ENCODE data around the gene RAB13. TPM values are rescaled to one million over a fixed set of nuclear protein-coding genes. Genes with fewer than 3 reads are reported as not detected.

The RAB13 gene
- polyA plus RNA-seq, 4 donors = 155 to 169 (median 160) TPM

GRCh38 chr1:153978274-153978909, 7.7 kb downstream of the RAB13 start:
- DNase-seq (ENCODE audit: low read depth in 4 of 4, low spot score in 3 of 4) = no peak

DNA sequence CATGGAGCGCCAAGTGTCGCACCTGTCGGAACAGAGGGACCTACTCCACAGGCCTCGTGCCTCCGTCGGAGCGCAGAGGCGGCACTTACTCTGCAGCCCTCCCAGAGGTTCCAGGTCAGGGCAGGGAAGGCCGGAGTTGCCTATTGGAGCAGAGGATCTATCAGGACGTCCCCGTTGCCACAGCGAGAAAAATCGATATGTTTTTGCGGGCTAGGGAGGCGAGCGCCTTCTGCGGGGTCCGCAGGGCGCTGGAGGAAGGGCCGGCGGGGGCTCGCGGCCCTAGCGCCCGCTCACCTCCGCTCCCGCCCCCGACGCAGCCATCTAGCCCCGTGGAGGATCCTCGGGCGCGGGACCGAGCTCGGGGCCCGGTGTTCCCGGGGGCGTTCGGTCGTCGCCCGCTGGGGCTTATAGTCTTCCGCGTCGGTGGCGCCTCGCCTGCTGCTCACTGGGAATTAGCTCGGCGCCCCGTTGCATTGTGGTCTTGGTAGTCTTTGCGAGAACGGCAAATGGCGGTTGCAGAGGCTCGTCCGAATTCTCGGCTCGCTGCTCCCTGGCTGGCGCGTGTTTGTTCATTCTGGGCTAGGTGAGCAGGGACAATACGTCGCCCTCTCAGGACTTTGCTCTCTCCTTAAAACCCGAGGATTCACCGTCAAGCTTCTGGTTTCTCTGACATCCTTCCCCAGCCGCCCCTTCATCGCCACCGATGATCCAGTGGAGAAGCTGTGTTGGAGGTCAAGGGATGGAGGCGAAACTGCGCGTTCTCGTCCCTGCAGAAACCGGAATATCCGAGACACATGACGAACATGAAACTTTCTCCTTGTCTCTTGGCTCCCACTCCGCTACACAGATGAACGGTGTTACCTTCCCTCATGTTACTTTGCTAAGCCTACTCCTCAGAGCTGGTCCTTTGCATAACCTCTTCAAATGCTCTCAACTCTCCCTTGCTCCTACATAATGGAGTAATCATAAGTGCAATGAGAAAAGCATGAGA, 8.6 kb downstream of the RAB13 start, which contains the start of gene JTB:
JTB (minus strand) TSS at position 425 of the 991 bp plus-strand sequence; CDS start at position 3, 422 bp downstream.
- peak in 2 of 4 donors; percentile 76 to 77 for DNase-seq (ENCODE audit: low read depth in 4 of 4, low spot score in 3 of 4)

DNA sequence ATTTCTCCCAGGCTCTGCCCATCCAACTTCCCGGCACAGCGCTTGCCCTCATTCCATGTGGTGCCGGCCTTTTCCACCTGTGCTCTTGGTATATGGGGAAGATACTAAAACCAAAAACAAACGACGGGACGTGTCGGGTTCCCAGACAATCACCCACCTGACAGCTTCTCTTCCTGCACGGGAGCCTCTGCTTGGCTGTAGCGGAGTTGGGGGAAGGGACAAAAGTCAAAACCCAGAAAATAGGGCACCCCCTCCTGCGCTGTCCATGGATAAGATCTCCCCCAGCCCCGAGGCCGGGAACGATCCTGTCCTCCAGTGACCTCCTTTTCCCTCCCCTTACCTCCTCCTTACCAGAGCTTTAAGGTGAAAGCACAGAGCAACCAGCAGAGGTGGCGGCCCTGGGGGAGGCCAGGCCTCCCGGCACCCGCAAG, 9.3 kb downstream of the RAB13 start:
- DNase-seq (ENCODE audit: low read depth in 4 of 4, low spot score in 3 of 4) = no peak

- no peak for DNase-seq (ENCODE audit: low read depth in 4 of 4, low spot score in 3 of 4)
These were observed 12.6 kb downstream of the RAB13 start for GRCh38 chr1:153973525-153973924.

- DNase-seq (ENCODE audit: low read depth in 4 of 4, low spot score in 3 of 4) = no peak
These were observed 13.1 kb downstream of the RAB13 start for GRCh38 chr1:153973071-153973470.

DNA sequence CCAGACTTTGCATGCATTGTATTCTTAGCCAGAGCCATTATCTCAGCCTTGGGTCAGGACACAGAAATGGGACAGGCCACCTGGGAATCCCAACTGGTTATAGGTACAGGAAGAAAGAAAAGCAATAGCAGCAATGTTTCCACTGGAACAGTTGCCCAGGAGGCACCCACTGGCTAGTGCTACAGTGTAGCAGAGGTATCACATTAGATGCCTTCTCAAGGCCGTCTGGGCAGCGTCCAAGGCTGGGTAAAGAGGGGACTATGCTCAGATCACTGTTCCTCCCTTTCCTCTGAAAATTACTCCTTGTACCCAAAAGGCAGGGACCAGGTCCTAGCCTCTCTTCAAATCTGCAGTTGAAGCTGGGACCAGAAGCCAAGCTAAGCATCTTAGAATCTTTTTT, 15.8 kb downstream of the RAB13 start:
- DNase-seq (ENCODE audit: low read depth in 4 of 4, low spot score in 3 of 4) = no peak

GRCh38 chr1:153968972-153969371, 17.2 kb downstream of the RAB13 start:
- DNase-seq (ENCODE audit: low read depth in 4 of 4, low spot score in 3 of 4) = no peak

DNA sequence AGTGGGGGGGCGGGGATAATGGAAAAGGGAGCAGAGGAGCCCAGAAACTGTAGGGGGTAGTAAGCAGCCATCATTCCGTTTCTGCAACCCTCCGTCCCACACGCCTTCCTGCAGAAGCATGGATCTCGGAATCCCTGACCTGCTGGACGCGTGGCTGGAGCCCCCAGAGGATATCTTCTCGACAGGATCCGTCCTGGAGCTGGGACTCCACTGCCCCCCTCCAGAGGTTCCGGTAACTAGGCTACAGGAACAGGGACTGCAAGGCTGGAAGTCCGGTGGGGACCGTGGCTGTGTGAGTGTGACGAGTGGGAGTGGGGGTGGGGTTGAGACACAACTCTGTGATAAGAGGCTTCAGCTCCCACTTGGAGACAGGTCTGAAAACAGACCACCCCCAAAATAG, 17.7 kb downstream of the RAB13 start:
- DNase-seq (ENCODE audit: low read depth in 4 of 4, low spot score in 3 of 4) = no peak

DNA sequence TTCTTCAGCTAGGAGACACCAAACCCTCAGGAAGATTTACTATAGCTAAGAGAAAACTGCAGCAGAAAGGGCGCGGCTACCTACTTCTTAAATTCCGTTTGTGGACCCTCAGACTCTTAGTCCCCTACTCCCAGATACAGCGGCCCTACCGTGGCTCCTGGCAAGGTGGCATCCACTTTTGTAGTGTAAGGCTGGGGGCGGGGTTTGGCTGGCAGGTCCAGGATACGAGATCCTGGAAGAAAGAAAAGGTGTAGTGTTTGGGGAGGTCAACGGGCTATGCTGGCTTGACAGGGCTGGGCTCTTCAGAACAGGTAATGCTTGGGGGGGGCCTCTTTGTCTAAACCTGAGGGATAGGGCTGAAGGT, 18.2 kb downstream of the RAB13 start:
- no peak for DNase-seq (ENCODE audit: low read depth in 4 of 4, low spot score in 3 of 4)

DNA sequence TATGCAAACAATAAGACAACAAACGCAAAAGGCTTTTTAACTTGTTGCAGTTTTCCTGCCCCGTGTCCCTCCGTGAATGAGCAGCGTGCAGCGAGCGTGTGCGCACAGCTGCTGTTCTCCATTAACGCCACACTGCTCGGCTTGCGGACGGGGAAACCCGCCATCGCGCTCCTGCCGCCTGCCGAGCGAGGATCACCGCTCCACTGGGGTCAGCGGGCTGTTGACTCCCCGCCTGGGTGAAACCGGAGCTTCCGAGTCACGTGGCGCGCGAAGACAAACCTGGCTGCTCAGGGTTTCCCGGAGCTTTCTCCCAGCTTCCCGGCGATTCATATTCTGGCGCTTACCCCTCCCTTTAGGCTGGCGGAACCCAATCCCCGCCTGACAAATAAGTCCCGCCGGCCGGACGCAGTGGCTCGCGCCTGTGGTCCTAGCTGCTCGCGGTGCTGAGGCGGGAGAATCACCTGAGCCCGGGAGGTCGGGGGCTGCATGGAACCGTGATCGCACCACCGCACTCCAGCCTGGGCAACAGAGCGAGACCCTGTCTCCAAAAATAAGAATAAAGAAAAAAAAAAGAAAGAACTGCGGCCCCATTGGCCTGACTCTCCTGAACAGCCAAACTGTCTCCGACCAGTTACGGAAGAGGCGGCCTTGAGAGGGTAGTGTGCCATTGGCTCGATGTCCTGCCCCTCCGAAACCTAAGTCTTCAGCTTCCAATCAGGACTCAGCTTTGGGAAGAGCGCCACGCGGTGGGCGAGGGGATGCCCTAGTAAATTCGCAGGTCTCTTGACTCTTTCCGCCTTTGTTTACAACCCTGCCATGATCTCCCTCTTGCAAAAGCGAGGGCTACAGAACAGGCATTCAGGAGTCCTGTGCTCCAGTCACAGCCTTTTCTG, 18.8 kb downstream of the RAB13 start, which contains the start of gene CREB3L4:
CREB3L4 (plus strand) TSS at position 796 of the 893 bp plus-strand sequence. CDS start 624 bp downstream, outside the sequence.
- peak in 2 of 4 donors; percentile 96 for DNase-seq (ENCODE audit: low read depth in 4 of 4, low spot score in 3 of 4)

DNA sequence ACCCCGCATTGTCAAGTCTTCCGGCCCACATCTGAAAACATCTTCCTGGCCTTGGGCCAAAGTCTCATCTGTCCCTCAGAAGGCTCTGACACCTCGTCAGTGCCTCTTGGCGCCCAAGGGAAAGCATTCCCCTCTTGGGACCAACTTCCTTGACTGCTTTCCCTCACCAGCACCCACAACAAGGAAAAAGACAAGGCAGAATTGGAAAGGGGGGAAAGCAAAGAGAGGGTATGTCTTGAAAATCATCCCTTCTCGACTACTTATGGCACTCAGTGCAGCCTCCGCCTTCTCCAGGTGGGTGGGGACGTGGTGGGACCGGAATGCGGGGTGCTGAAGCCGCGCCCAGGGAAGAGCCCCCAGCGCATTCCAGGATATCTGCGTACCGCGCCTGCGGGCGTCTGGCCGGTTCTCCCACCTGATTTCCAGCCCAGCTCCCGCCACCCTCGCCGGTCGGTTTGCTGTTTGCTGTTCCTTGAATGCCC, 22.2 kb downstream of the RAB13 start:
- DNase-seq (ENCODE audit: low read depth in 4 of 4, low spot score in 3 of 4) = no peak

GRCh38 chr1:153963030-153963849, 22.9 kb downstream of the RAB13 start, which contains the start of gene SLC39A1:
SLC39A1 (minus strand) TSS chr1:153963537; CDS start chr1:153962715, 822 bp downstream.
- peak; percentile 96 to 98 (median 98) for DNase-seq (ENCODE audit: low read depth in 4 of 4, low spot score in 3 of 4)

DNA sequence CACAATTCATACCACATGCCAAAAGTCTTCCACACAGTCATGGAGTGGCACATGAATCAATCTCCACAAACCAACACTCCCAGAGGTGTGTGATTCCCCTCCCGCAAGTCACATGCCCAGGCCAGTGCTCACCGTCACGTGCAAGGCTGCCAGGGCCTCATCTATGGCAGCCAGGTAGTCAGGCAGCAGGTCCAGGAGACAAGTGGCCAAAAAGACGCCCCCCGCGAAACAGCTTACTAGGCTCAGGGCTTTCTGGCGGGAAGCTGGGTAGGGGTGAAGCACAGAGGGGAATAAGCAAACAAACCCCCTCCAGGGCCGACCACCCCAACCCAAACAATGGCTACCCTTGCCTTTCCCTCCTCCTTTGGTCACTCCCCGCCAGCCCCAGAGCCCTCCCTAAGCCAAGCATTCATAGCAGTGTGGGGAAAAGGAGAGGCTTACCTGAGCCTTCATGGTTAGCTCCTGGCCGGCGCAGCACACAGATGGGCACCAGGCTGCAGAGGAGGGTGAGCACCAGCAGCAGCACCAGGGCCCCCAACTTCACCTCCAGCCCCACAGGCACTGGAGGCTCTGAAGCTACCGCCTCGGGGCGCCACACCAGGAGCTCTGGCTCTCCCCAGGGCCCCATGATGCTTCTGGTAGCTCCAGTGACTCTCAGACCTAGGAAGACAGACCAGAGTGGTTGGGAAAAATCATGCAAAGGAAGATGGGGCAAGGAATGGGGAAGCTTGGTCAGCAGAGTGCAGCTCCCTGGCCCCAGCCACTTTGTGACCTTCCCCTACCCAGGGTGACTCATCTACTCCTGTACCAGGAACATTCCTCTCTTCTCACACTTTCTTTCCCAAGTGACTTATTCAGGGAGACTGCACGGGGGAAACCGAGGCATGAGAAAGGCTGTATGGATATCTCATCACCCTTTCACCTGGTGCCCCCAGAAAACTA, 23.8 kb downstream of the RAB13 start:
- no peak for DNase-seq (ENCODE audit: low read depth in 4 of 4, low spot score in 3 of 4)

GRCh38 chr1:153961421-153961820, 24.7 kb downstream of the RAB13 start:
- no peak for DNase-seq (ENCODE audit: low read depth in 4 of 4, low spot score in 3 of 4)

GRCh38 chr1:153960206-153960605, 25.9 kb downstream of the RAB13 start:
- no peak for DNase-seq (ENCODE audit: low read depth in 4 of 4, low spot score in 3 of 4)

- DNase-seq (ENCODE audit: low read depth in 4 of 4, low spot score in 3 of 4) = no peak
These were observed 26.7 kb downstream of the RAB13 start for GRCh38 chr1:153959454-153959853.

DNA sequence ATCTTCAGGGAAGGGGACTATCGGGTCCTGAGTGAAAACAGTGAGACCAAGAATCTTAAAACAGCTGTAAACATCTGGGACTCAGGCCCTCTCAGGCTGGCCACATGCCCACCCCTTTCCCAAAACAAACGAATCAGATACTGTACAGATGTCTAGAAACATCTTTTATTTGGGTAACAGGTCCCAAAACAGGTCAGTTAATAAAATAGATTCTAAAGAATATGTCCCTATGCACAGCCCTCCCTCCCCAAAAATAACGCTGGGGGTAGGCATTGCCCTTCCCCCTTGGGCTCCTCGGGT, 27.2 kb downstream of the RAB13 start:
- no peak for DNase-seq (ENCODE audit: low read depth in 4 of 4, low spot score in 3 of 4)
